Endothelial cell of umbilical vein (primary cell): Measurements from ENCODE around the gene METTL1. TPM values are rescaled to one million over a fixed set of nuclear protein-coding genes. Genes with fewer than 3 reads are reported as not detected.
"Not testable (repeated sequence)": the region's sequence is repeated elsewhere in the genome, so short reads cannot be mapped to it uniquely, and the experiment has no call there.

Source experiments
- BruUV-seq: library from RNA; stranded (reverse); fragments of 400-500 nt; replicated peaks from 2 replicates; lab custom pipeline; 2021; lab: Mats Ljungman, UMichigan
- CTCF ChIA-PET: fragments of 300-600, 350-600 bp; sonication (Branson Sonifier 250); formaldehyde crosslinking; loops from one replicate; lab custom pipeline; 2021; ENCODE audit warnings: antibody characterized with exemption, inconsistent platforms; lab: Charles Lee
- POLR2A ChIA-PET: fragments of 300-600, 350-600 bp; sonication (Branson Sonifier 250); formaldehyde crosslinking; loops from one replicate; lab custom pipeline; 2021; ENCODE audit warnings: antibody characterized with exemption, inconsistent platforms; lab: Charles Lee
- DNase-seq: peaks from one replicate; pipeline ENCODE4 v3.0.0-alpha.2; 2011; ENCODE audit warnings: low read depth, low spot score
- FAIRE-seq: peaks from 2 replicates; lab custom pipeline; 2011; peaks lifted over from hg19 to GRCh38; lab: Jason Lieb, UNC
- H2AFZ ChIP-seq: 2 replicates; pipeline ENCODE4 v1.6.0; 2012; ENCODE audit warnings: low read depth, low read length, control low read depth, inconsistent platforms
- H3K27ac ChIP-seq: 2 replicates; pipeline ENCODE4 v1.5.1; 2011; ENCODE audit warnings: low read depth, mild to moderate bottlenecking, control low read depth, low read length, moderate library complexity; ENCODE audit not compliant: insufficient read depth
- H3K27me3 ChIP-seq, 2 experiments: 2 replicates each; pipeline versions ENCODE4 v1.6.0 to v1.6.1; 2011; ENCODE audit warnings: low read length in 2 of 2, mixed read lengths in 1 of 2; ENCODE audit not compliant: control insufficient read depth in 2 of 2, insufficient read depth in 2 of 2
- H3K36me3 ChIP-seq, 2 experiments: 2 replicates in 1 of 2; 3 replicates in 1 of 2; pipeline ENCODE4 v1.5.1; 2011; ENCODE audit warnings: low read length in 2 of 2, mild to moderate bottlenecking in 1 of 2, moderate library complexity in 1 of 2; ENCODE audit not compliant: control insufficient read depth in 2 of 2, insufficient read depth in 2 of 2; ENCODE audit errors: extremely low read depth in 1 of 2
- H3K4me1 ChIP-seq: 3 replicates; pipeline ENCODE4 v1.5.1; 2011; ENCODE audit warnings: mild to moderate bottlenecking, low read length; ENCODE audit not compliant: control insufficient read depth, insufficient read depth; ENCODE audit errors: extremely low read depth
- H3K4me2 ChIP-seq: 2 replicates; pipeline ENCODE4 v1.6.1; 2011; ENCODE audit warnings: low read length, control low read depth, mixed read lengths; ENCODE audit not compliant: insufficient read depth
- H3K4me3 ChIP-seq, 3 experiments: fragments of 200-600 bp in 1 of 3; sonication (generic), shearing (Covaris generic) in 1 of 3; replicated peaks in 1 of 3; 2 replicates each; pipeline ENCODE4 v1.5.1; 2011 to 2016; ENCODE audit warnings: control low read depth in 3 of 3, low read length in 3 of 3, mild to moderate bottlenecking in 2 of 3, inconsistent platforms in 1 of 3, low read depth in 1 of 3, moderate library complexity in 1 of 3; ENCODE audit not compliant: insufficient read depth in 1 of 3
- H3K79me2 ChIP-seq: 2 replicates; pipeline ENCODE4 v1.6.0; 2012; ENCODE audit warnings: low read length, inconsistent platforms; ENCODE audit not compliant: control insufficient read depth, insufficient read depth
- H3K9ac ChIP-seq: replicated peaks from 2 replicates; pipeline ENCODE3; 2011; ENCODE audit warnings: low read length, control low read depth; ENCODE audit not compliant: insufficient read depth; ENCODE audit errors: extremely low read depth
- H3K9me1 ChIP-seq: replicated peaks from 3 replicates; pipeline ENCODE4 v1.6.0; 2011; ENCODE audit warnings: mild to moderate bottlenecking, low read length; ENCODE audit not compliant: control insufficient read depth, insufficient read depth; ENCODE audit errors: extremely low read depth
- H3K9me3 ChIP-seq: replicated peaks from 2 replicates; pipeline ENCODE4 v1.5.1; 2012; ENCODE audit warnings: low read length, inconsistent platforms; ENCODE audit not compliant: control insufficient read depth, insufficient read depth
- H4K20me1 ChIP-seq: replicated peaks from 2 replicates; pipeline ENCODE3; 2011; ENCODE audit warnings: mild to moderate bottlenecking, low read length; ENCODE audit not compliant: control insufficient read depth, insufficient read depth; ENCODE audit errors: extremely low read depth
- EZH2 ChIP-seq: IDR thresholded peaks from 2 replicates; pipeline ENCODE4 v1.6.1; 2012; ENCODE audit warnings: borderline replicate concordance, low read depth, mild to moderate bottlenecking, moderate library complexity, low read length, inconsistent platforms; ENCODE audit not compliant: severe bottlenecking
- FOS ChIP-seq: IDR thresholded peaks from 2 replicates; pipeline ENCODE4 v1.6.1; 2011; ENCODE audit warnings: mild to moderate bottlenecking, low read length, moderate library complexity, borderline replicate concordance; ENCODE audit not compliant: insufficient read depth
- GATA2 ChIP-seq: IDR thresholded peaks from 2 replicates; pipeline ENCODE4 v1.7.0; 2011; ENCODE audit warnings: low read depth, mild to moderate bottlenecking, moderate library complexity, mixed read lengths, low read length; ENCODE audit not compliant: insufficient read length, insufficient read depth
- JUN ChIP-seq: IDR thresholded peaks from 2 replicates; pipeline ENCODE4 v1.6.1; 2011; ENCODE audit warnings: borderline replicate concordance, low read depth; ENCODE audit not compliant: insufficient read length, insufficient read depth
- MAX ChIP-seq: IDR thresholded peaks from 2 replicates; pipeline ENCODE4 v1.6.1; 2011; ENCODE audit not compliant: insufficient read depth, insufficient read length
- POLR2A ChIP-seq: IDR thresholded peaks from 2 replicates; pipeline ENCODE4 v1.6.1; 2012; ENCODE audit warnings: low read depth, mild to moderate bottlenecking, control low read depth, low read length
- POLR2AphosphoS5 ChIP-seq: IDR thresholded peaks from 2 replicates; pipeline ENCODE4 v1.6.1; 2012; ENCODE audit warnings: low read depth, mild to moderate bottlenecking, control low read depth, low read length, moderate library complexity; ENCODE audit not compliant: insufficient read depth
- dilution Hi-C: fragments of 300-500 bp; cut with MboI; formaldehyde crosslinking; loops from one replicate; pipeline ENCODE4 v1.15.0; 2019; ENCODE audit warnings: low sequenced_read_pairs; ENCODE audit not compliant: extremely low pct_ligation_motif_present
- intact Hi-C: fragments of 100-400 bp; cut with micrococcal nuclease; formaldehyde crosslinking; loops from one replicate; pipeline ENCODE4 v1.10.0; 2022
- polyA plus RNA-seq, 4 experiments: library from polyadenylated mRNA; depleted of rRNA in 3 of 4; stranded (reverse) in 3 of 4; unstranded in 1 of 4; fragments of >200 nt; gene quantifications; 2 replicates each; pipeline versions ENCODE4 v1.2.1 to v1.2.3, GENCODE V29; 2011 to 2012; ENCODE audit warnings: missing spikeins in 1 of 4
- total RNA-seq: library from RNA; stranded (reverse); gene quantifications from 2 replicates; pipeline ENCODE4 v1.2.3, GENCODE V29; 2021
- TF ChIP-seq, protein P1 (sequence below), 2 donors: IDR thresholded peaks; 1 replicate in 1 of 2; 2 replicates in 1 of 2; pipeline ENCODE4 v1.5.1; 2011; ENCODE audit warnings: low read length in 2 of 2, mild to moderate bottlenecking in 2 of 2, moderate library complexity in 2 of 2, control low read depth in 1 of 2, inconsistent platforms in 1 of 2, low read depth in 1 of 2; ENCODE audit not compliant: insufficient read depth in 1 of 2; ENCODE audit errors: extremely low read depth in 1 of 2

Gene METTL1
- total and polyA plus RNA-seq, 2 donors (not counting 3 experiments of a cell fraction or from before 2014, with no cell fraction given), result 23.6 to 24.3 TPM

DNA sequence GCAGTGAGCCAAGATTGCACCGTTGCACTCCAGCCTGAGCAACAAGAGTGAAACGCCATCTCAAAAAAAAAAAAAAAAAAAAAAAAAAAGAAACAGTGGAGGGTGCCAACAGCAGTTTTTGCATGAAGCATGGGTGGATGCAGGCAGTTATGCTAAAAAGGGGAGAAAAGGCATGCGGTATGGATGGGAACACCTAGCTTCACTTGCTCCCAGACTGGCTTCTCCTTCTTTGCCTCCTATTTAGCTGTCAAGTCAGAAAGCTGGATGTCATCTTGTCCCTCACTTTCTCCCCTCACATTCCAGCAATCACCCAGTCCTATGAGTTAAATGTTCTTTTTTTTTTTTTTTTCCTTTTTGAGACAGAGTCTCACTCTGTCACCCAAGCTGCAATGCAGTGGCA, 3.1 kb upstream of the METTL1 start:
- POLR2A ChIA-PET, result no interaction called here
- no peaks in the 10 kb centered on the region for H3K36me3 ChIP-seq
- CTCF ChIA-PET, result interaction anchor here (2.0 to 3.0 kb wide), 2 partner anchors 8 to 18 kb away, joined by 7 to 8 read pairs; partner anchors contain the start of gene TSFM
- no peak overlapping the region for H3K4me3 ChIP-seq
- intact Hi-C loops (no loop called here), dilution Hi-C loops (no loop called here)
- no peak for FAIRE-seq
- H3K79me2 ChIP-seq, result peaks cover 2% of the 10 kb centered on the region
- no peak overlapping the region for H2AFZ ChIP-seq
- H4K20me1 ChIP-seq, result no peaks in the 10 kb centered on the region
- H3K9ac ChIP-seq, result no peak overlapping the region
- TF ChIP-seq EZH2 (no peak), FOS (no peak), GATA2 (no peak), JUN (no peak), POLR2AphosphoS5 (no peak), POLR2A (no peak), MAX (no peak)
- TF ChIP-seq, protein P1, sequence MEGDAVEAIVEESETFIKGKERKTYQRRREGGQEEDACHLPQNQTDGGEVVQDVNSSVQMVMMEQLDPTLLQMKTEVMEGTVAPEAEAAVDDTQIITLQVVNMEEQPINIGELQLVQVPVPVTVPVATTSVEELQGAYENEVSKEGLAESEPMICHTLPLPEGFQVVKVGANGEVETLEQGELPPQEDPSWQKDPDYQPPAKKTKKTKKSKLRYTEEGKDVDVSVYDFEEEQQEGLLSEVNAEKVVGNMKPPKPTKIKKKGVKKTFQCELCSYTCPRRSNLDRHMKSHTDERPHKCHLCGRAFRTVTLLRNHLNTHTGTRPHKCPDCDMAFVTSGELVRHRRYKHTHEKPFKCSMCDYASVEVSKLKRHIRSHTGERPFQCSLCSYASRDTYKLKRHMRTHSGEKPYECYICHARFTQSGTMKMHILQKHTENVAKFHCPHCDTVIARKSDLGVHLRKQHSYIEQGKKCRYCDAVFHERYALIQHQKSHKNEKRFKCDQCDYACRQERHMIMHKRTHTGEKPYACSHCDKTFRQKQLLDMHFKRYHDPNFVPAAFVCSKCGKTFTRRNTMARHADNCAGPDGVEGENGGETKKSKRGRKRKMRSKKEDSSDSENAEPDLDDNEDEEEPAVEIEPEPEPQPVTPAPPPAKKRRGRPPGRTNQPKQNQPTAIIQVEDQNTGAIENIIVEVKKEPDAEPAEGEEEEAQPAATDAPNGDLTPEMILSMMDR (IDR thresholded peaks at IDR 0.05; ENCODE audit: extremely low read depth in 1 of 2, insufficient read depth in 1 of 2, low read depth in 1 of 2, low read length in 2 of 2), result no peak
- H3K9me1 ChIP-seq, result no peaks in the 10 kb centered on the region
- no TSS peak for BruUV-seq
- H3K27ac ChIP-seq, result no peak overlapping the region
- DNase-seq, result no peak
- no peaks in the 10 kb centered on the region for H3K27me3 ChIP-seq
- no peak overlapping the region for H3K4me2 ChIP-seq
- no peaks in the 10 kb centered on the region for H3K9me3 ChIP-seq
- peaks cover 13% of the 10 kb centered on the region for H3K4me1 ChIP-seq

GRCh38 chr12:57774634-57775033, 2.7 kb upstream of the METTL1 start:
- H3K27me3 ChIP-seq, intact Hi-C loops, H3K4me2 ChIP-seq, H4K20me1 ChIP-seq, H2AFZ ChIP-seq, H3K79me2 ChIP-seq, DNase-seq, POLR2A ChIA-PET, H3K9me3 ChIP-seq, dilution Hi-C loops, H3K9me1 ChIP-seq, H3K9ac ChIP-seq, H3K27ac ChIP-seq, H3K36me3 ChIP-seq, FAIRE-seq, H3K4me3 ChIP-seq, BruUV-seq: not testable (repeated sequence)
- peaks cover 13% of the 10 kb centered on the region for H3K4me1 ChIP-seq
- CTCF ChIA-PET, result interaction anchor here (2.0 to 3.0 kb wide), 2 partner anchors 8 to 18 kb away, joined by 7 to 8 read pairs; partner anchors contain the start of gene TSFM
